Natural killer cell treated with Interleukin-12 subunit alpha and Interleukin-12 subunit beta and Interleukin-15 and Interleukin-18, amount 100 ng/mL, for 72 hours (primary cell): ENCODE measurements around the gene MYT1. TPM values are rescaled to one million over a fixed set of nuclear protein-coding genes. Genes with fewer than 3 reads are reported as not detected.

Source experiments
- ATAC-seq, 2 donors: fragments of 150-1000 bp; cut with Tn5 transposase in 1 of 2; sonication (Bioruptor Pico), chemical (Tn5 transposase) in 1 of 2; 2 replicates each; pipeline ENCODE4 v1.10.0; 2021
- DNase-seq: peaks from one replicate; pipeline ENCODE4 v3.0.0; 2022; ENCODE audit warnings: low spot score
- H3K27ac Mint-ChIP-seq, 2 donors: 1 replicate in 1 of 2; 2 replicates in 1 of 2; pipeline ENCODE4 v1.8.0; 2022; ENCODE audit warnings: mixed read lengths in 2 of 2, mild to moderate bottlenecking in 1 of 2, moderate library complexity in 1 of 2
- H3K27me3 Mint-ChIP-seq, 2 donors: 1 replicate in 1 of 2; 2 replicates in 1 of 2; pipeline ENCODE4 v1.8.0; 2022; ENCODE audit warnings: mixed read lengths in 2 of 2
- H3K36me3 Mint-ChIP-seq: one replicate; pipeline ENCODE4 v1.8.0; 2022; ENCODE audit warnings: mixed read lengths
- H3K4me1 Mint-ChIP-seq, 2 donors: 1 replicate in 1 of 2; 2 replicates in 1 of 2; pipeline ENCODE4 v1.8.0; 2022; ENCODE audit warnings: low read depth in 2 of 2, mixed read lengths in 2 of 2, mild to moderate bottlenecking in 1 of 2
- H3K4me3 Mint-ChIP-seq: one replicate; pipeline ENCODE4 v1.8.0; 2022; ENCODE audit warnings: mixed read lengths
- H3K9me3 Mint-ChIP-seq: 2 replicates; pipeline ENCODE4 v1.8.0; 2022; ENCODE audit warnings: mixed read lengths
- total RNA-seq, 2 donors: library from RNA; stranded (reverse); gene quantifications; one replicate each; pipeline ENCODE4 v1.2.3, GENCODE V29; 2022

The MYT1 gene
- total RNA-seq, 2 donors from 2014 or later, result not detected

DNA sequence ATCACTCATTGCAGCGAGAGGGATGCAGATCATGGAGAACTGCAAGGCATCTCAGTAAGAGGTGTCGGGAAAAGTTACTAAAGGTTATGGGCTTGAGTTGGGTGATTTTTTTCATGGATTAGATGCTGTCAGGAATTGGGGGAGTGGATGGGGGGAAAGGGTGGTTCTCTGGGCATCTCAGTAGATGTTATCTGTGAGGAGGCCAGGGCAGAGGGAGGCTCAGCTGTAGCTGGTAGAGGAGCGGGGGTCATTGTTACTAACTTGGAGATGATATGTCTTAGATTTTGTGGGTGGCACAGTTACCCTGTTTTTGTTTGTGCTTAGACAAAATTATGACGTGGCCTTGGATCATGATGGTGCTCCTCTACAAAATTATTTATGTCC lies 88.7 kb downstream of the MYT1 start:
- DNase-seq (no peak), ATAC-seq (no peak)
- Mint-ChIP-seq H3K9me3 (no peaks in the 10 kb centered on the region), H3K27me3 (peaks cover 10 to 13% of the 10 kb centered on the region in 2 donors), H3K4me1 (peaks cover 23 to 25% of the 10 kb centered on the region in 2 donors), H3K27ac (no peak overlapping the region), H3K4me3 (no peak overlapping the region), H3K36me3 (no peaks in the 10 kb centered on the region)

DNA sequence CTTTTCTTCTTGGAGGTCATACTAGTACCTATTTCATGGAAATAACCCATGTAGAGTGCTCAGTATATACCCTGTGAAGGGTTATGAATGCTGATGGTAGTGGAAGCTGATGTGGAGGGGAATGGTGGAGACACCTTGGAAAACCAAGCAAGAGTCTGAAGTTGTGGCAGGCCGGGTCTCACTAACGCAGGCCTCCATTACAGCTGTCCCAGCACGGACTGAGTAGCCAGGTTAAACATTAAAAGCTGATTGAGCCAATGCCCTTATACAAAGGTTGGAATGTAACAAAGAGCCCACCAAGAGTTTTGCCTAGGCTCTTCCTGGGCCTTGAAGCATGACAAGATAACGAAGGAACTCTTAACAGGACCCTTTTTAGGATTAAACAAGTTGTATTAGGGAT lies 89.2 kb downstream of the MYT1 start:
- peaks cover 27 to 28% of the 10 kb centered on the region in 2 donors for H3K4me1 Mint-ChIP-seq
- DNase-seq (no peak), ATAC-seq (no peak)
- H3K9me3 Mint-ChIP-seq, result no peaks in the 10 kb centered on the region
- H3K27ac Mint-ChIP-seq, result no peak overlapping the region
- no peak overlapping the region for H3K4me3 Mint-ChIP-seq
- no peaks in the 10 kb centered on the region for H3K36me3 Mint-ChIP-seq
- peaks cover 10 to 13% of the 10 kb centered on the region in 2 donors for H3K27me3 Mint-ChIP-seq

DNA sequence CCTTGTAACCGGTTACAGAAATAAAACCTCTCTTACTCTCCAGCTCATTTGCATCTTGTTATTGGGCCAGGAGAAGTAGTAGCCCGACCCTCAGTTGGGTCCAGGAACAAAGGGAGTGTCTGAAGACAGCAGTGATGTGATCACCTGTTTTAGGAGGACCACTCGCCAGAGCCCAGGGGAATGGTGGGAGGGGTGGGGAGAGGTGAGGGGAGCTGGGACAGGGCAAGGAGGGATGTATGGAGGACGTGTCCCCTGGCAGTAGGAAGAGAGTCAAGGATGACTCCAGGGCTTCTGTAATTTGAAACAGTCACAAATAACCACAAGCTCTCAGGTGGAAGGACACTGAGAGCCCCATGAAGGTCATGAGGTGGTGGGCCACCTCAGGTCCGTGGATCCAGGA lies 89.9 kb downstream of the MYT1 start:
- peaks cover 34 to 35% of the 10 kb centered on the region in 2 donors for H3K4me1 Mint-ChIP-seq
- peaks cover 10 to 13% of the 10 kb centered on the region in 2 donors for H3K27me3 Mint-ChIP-seq
- H3K36me3 Mint-ChIP-seq, result no peaks in the 10 kb centered on the region
- no peak for DNase-seq
- peak overlapping the region; percentile 86 for H3K4me3 Mint-ChIP-seq
- ATAC-seq, result no peak
- H3K9me3 Mint-ChIP-seq, result no peaks in the 10 kb centered on the region
- peak overlapping the region; percentile 85 to 93 for H3K27ac Mint-ChIP-seq

DNA sequence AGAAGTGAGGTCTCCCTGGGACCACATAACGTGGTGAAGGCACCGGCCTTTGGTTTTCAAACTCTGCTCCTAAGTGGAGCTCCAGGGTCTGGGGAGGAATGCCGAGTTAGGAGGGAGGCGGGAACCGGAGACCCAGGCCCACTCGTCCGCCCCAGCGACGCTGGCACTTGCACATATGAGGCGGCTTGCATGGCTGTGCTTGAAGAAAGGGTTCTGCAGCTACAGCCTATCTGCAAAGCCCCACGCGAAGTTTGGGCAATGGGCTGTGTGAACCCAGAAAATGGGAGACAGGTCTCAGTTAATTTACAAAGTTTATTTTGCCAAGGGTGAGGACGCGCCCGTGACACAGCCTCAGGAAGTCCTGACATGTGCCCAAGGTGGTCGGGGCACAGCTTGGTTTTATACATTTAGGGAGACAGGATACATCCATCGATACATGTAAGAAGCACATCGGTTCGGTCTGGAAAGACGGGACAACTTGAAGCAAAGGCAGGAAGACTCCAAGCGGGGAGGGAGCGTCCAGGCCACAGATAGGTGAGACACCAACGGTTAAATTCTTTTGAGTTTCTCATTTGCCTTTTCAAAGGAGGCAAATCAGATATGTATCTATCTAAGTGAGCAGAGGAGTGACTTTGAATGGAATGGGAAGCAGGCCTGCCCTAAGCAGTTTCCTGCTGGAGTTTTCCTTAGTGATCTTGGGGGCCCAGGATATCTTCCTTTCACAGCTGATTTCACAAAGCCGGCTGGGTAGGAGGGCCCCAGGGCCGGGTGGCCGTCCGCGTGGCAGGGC lies 90.5 kb downstream of the MYT1 start:
- Mint-ChIP-seq H3K36me3 (no peaks in the 10 kb centered on the region), H3K4me1 (peaks cover 34 to 35% of the 10 kb centered on the region in 2 donors), H3K4me3 (peak overlapping the region; percentile 86), H3K27ac (peak overlapping the region; percentile 85 to 93), H3K27me3 (peaks cover 10 to 12% of the 10 kb centered on the region in 2 donors), H3K9me3 (no peaks in the 10 kb centered on the region)
- DNase-seq (no peak), ATAC-seq (no peak)

DNA sequence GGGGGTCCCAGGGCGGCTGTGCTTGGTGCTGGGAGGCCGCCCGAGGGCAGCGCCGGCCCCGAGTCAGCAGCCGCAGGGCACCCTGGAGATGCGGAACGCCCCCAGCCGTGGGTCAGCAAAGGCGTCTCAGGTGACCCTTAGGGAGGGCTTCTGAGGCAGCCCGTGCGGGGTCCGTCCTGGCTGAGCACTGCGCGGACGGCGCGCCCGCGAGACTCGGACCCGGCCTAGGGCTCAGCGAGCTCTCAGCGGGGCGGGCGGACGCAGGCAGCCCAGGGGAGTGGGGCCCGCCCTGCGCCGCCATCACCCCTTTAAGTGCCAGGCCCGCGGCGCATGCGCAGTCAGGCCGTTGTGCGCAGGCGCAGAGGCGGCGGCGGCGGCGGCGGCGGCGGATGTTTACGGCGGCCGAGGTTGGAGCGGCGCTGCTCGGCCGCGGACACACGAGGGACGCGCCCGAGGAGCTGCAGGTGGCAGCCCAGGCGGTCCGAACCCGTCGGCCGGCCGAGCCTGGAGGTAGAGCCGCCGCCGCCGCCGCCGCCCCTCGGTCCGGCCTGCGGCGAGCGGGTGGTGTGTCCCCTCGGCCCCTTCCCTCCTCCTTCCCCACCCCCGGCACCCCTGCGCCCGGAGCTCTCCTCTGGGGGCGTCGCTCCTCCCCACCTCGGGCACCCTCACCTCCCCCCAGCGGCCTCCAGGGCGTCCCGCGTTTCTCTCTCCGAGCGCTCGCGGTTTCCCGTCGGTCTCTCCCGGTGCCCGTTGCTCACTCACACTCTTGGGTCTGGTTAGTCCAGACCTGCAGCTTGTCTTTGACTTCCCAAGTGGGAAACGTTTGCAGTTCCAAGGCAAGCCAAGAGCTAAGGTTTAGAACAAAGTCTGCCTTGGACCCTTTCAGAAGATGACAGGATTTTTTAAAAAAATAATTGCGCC lies 91.4 kb downstream of the MYT1 start, which contains the start of gene PCMTD2:
Gene PCMTD2, plus strand, starts transcription at position 388 of the 921 bp plus-strand sequence. CDS start 4,218 bp downstream, outside the sequence.
- peak within 1 kb of the TSS; percentile 86 for H3K4me3 Mint-ChIP-seq
- DNase-seq (peak; percentile 91), ATAC-seq (peak; percentile 94 to 95)
- H3K27me3 Mint-ChIP-seq, result peaks cover 4% of the 10 kb centered on the region in 2 donors
- H3K9me3 Mint-ChIP-seq, result no peaks in the 10 kb centered on the region
- no peaks in the 10 kb centered on the region for H3K36me3 Mint-ChIP-seq
- peak within 1 kb of the TSS; percentile 85 to 93 for H3K27ac Mint-ChIP-seq
- H3K4me1 Mint-ChIP-seq, result peaks cover 34 to 35% of the 10 kb centered on the region in 2 donors

DNA sequence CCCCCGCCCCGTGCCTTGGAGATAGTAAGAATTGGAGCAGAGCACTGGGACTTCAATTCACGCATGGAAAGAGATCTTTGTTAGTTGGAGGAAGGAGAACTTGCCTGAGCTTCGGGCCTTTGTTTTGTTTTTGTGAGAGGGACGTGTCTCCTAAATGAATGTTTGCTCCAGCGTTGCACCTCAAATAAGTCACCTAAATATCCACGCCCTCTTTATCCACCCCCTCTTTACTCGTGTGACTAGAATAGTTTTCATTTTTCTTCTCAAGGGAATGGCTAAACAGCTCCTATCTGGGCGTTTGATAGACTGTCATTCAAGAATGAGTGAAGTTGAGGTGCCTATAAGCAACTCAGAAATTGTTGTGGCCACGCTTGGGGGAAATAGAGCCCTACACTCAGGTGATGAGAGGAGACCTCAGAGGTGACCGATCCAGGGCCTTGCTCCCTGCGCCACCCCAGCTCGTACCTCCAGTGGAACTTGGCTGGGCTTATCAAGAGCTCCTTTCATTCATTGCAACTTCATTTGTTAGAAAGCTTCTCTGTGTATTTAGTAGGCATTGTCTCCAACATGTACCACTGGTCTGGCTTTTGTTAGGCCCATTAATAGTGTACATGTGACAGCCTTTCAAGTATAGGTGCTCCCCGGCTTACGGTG lies 92.2 kb downstream of the MYT1 start:
- H3K9me3 Mint-ChIP-seq, result no peaks in the 10 kb centered on the region
- no peaks in the 10 kb centered on the region for H3K36me3 Mint-ChIP-seq
- peak overlapping the region; percentile 81 to 91 for H3K27ac Mint-ChIP-seq
- H3K4me1 Mint-ChIP-seq, result peaks cover 35 to 39% of the 10 kb centered on the region in 2 donors
- no peak for ATAC-seq
- DNase-seq, result no peak
- peaks cover 0 to 2% of the 10 kb centered on the region in 2 donors for H3K27me3 Mint-ChIP-seq
- peak overlapping the region; percentile 85 for H3K4me3 Mint-ChIP-seq

DNA sequence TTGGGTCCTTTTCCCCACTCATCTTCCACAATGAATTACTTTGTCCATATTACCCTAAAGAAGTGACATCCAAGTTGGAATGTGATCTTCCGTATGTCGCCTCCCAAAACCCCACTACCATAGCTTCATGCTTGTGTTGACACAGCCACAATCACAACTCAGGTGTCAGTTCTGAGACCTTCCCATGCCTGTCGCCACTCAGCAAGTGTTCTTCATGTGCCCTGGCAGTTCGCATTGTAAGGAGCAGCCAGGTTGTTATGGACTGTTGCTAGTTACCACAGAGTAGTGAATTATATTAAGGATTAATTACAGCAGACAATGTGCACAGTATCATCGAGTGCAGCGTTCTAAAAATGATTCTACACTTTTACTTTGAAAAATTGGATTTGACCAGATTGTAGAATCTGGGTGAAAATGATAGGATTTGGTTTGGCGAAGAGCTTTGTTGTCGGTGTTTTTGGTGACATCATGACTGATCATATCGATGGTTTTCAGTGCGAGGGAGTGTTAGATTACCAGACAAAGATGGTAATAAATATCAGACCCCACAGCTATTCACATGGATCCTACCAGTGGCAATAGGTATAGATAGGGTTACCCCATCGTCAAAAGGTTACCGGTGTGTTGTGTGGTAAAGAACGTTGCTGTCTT lies 93.0 kb downstream of the MYT1 start:
- Mint-ChIP-seq H3K36me3 (no peaks in the 10 kb centered on the region), H3K27me3 (no peaks in the 10 kb centered on the region), H3K27ac (peak overlapping the region; percentile 81 to 91), H3K9me3 (no peaks in the 10 kb centered on the region), H3K4me1 (peaks cover 35 to 39% of the 10 kb centered on the region in 2 donors), H3K4me3 (peak overlapping the region; percentile 85)
- ATAC-seq, result no peak
- DNase-seq, result no peak

DNA sequence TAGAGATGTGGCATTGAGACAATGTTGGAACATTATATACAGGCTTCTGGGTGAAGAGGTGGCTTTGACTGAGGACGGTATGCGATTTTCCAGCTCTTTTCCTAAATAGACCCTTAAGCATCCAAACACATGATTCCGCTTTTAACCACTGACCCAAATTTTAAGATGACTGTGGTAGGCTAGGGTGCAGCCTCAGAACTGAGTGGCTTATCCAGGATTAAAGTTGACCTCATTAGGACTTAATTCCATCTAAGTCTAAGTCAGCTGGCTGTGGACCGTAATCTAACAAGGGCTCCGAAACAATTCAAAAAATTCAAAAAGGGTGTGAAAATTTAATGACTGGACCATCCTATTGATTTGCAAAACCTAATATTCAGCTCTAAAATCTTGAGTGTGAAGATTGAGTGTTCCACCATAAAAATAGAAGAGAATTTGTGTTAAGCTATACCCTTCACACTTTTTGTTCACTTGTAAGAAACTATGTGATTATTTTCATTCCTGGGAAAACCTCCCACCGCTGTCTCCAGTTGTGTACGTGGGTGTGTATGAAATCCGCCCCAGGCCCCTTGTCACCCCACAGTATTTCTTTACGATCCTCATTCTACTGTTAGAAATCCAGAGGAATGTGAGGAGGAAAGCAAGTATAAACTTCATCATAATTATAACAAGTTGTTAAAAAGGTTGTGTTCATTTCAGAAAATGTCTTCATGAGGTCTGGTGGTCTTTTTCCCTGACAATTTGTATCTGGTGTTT lies 94.0 kb downstream of the MYT1 start:
- Mint-ChIP-seq H3K27me3 (no peaks in the 10 kb centered on the region), H3K4me1 (peaks cover 41 to 43% of the 10 kb centered on the region in 2 donors), H3K27ac (peak overlapping the region in 1 of 2 donors; percentile 65), H3K4me3 (no peak overlapping the region), H3K36me3 (no peaks in the 10 kb centered on the region), H3K9me3 (no peaks in the 10 kb centered on the region)
- ATAC-seq, result no peak
- DNase-seq, result no peak

DNA sequence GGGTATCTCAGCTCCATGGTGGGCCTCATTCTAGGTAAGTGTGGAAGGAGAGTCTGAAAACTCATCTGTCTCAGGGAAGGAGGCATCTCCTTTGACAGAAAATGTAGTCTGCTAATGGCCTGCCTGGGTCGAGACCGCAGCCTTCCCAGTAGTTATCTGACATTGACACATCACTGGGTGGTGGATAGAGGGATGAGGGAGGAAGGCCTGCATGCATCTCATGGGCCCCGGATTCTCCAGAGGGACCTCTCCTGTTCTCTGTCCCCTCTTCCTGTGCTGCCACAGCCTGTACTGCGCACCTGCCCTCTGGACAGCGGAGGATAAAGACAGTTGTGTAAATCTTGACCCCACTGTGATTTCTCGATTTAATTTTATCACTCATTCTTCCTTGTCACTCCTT lies 96.0 kb downstream of the MYT1 start:
- DNase-seq (no peak), ATAC-seq (no peak)
- H3K4me1 Mint-ChIP-seq, result peaks cover 32 to 38% of the 10 kb centered on the region in 2 donors
- no peak overlapping the region for H3K4me3 Mint-ChIP-seq
- no peak overlapping the region for H3K27ac Mint-ChIP-seq
- no peaks in the 10 kb centered on the region for H3K9me3 Mint-ChIP-seq
- no peaks in the 10 kb centered on the region for H3K27me3 Mint-ChIP-seq
- H3K36me3 Mint-ChIP-seq, result no peaks in the 10 kb centered on the region

DNA sequence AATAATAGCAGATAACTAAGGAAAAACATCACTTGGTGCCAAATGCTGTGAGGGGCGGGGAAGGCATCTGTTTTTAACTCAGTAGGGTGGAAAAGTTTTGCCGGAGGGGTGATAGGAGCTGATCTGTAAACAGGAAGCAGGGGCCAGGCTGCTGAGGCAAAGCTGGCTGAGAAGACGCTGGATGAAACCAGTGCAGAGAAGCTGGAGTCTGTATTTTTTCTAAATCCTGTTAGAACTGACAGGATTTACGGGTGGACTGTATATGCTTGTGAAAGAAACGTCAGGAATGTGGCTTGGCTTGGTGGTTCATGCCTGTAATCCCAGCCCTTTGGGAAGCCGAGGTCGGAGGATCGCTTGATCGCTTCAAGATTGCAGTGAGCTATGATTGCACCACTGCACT lies 96.9 kb downstream of the MYT1 start:
- peak overlapping the region in 1 of 2 donors; percentile 56 for H3K27ac Mint-ChIP-seq
- ATAC-seq (no peak), DNase-seq (no peak)
- H3K27me3 Mint-ChIP-seq, result no peaks in the 10 kb centered on the region
- H3K4me3 Mint-ChIP-seq, result no peak overlapping the region
- H3K4me1 Mint-ChIP-seq, result peaks cover 30 to 35% of the 10 kb centered on the region in 2 donors
- no peaks in the 10 kb centered on the region for H3K36me3 Mint-ChIP-seq
- H3K9me3 Mint-ChIP-seq, result no peaks in the 10 kb centered on the region

DNA sequence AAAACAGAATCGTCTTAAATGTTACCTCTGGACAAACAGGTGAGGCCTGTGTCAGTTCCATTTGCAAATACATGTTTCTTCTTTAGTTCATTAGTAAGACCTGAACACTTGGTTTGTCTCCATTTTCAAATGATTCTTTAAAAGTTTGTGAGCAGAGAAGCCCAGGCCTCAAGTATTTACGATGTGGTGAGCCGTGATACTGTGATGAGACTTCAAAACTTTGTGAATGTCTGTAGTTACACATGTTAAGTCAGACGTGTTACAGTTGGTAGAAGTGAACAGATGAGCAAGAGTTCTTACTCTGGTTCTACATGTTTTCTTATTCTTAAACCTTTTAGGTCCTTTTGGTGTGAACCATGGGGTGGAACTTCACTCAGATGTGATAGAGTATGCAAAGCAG lies 99.8 kb downstream of the MYT1 start:
- no peak overlapping the region for H3K27ac Mint-ChIP-seq
- H3K4me1 Mint-ChIP-seq, result peaks cover 7 to 16% of the 10 kb centered on the region in 2 donors
- DNase-seq (no peak), ATAC-seq (no peak)
- no peaks in the 10 kb centered on the region for H3K9me3 Mint-ChIP-seq
- H3K27me3 Mint-ChIP-seq, result no peaks in the 10 kb centered on the region
- no peaks in the 10 kb centered on the region for H3K36me3 Mint-ChIP-seq
- H3K4me3 Mint-ChIP-seq, result no peak overlapping the region

DNA sequence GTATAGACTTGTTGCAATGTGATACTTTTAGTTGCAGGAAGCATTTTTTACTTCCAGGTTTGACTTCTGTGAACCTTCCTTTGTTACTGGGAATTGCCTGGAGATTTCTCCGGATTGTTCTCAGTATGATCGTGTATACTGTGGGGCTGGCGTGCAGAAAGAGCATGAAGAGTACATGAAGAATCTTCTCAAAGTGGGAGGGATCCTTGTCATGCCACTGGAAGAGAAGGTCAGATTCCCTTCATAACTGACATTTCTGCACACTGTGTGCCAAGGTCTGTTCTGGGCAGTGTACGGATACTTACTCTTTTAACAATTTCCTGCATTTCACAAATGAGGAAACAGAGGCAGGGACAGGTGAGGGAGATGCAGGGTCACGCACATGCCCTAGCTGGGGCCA lies 100.9 kb downstream of the MYT1 start:
- no peaks in the 10 kb centered on the region for H3K27me3 Mint-ChIP-seq
- peaks cover 1% of the 10 kb centered on the region for H3K36me3 Mint-ChIP-seq
- H3K9me3 Mint-ChIP-seq, result no peaks in the 10 kb centered on the region
- no peak overlapping the region for H3K4me3 Mint-ChIP-seq
- peaks cover 17 to 26% of the 10 kb centered on the region in 2 donors for H3K4me1 Mint-ChIP-seq
- DNase-seq, result no peak
- no peak for ATAC-seq
- no peak overlapping the region for H3K27ac Mint-ChIP-seq
